ENCODE measurements around the gene NFU1.

GRCh38 chr2:69469784-69470183, 32.5 kb upstream of the NFU1 start:
- TF ChIP-seq, protein P1, sequence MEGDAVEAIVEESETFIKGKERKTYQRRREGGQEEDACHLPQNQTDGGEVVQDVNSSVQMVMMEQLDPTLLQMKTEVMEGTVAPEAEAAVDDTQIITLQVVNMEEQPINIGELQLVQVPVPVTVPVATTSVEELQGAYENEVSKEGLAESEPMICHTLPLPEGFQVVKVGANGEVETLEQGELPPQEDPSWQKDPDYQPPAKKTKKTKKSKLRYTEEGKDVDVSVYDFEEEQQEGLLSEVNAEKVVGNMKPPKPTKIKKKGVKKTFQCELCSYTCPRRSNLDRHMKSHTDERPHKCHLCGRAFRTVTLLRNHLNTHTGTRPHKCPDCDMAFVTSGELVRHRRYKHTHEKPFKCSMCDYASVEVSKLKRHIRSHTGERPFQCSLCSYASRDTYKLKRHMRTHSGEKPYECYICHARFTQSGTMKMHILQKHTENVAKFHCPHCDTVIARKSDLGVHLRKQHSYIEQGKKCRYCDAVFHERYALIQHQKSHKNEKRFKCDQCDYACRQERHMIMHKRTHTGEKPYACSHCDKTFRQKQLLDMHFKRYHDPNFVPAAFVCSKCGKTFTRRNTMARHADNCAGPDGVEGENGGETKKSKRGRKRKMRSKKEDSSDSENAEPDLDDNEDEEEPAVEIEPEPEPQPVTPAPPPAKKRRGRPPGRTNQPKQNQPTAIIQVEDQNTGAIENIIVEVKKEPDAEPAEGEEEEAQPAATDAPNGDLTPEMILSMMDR (conservative IDR thresholded peaks at IDR 0.05; ENCODE audit: low read length): no peak
- no peak for TF ChIP-seq EZH2phosphoT487 (IDR thresholded peaks at IDR 0.05; ENCODE audit: borderline replicate concordance)
